Posterior vena cava (tissue), 2 donors: ENCODE data around the gene SAFB. TPM values are rescaled to one million over a fixed set of nuclear protein-coding genes. Genes with fewer than 3 reads are reported as not detected.
A peak's percentile ranks its signal among the peaks of the same experiment; 100 is the strongest.
"Not testable (repeated sequence)": the region's sequence is repeated elsewhere in the genome, so short reads cannot be mapped to it uniquely, and the experiment has no call there.

Experiments
- DNase-seq: peaks from one replicate; pipeline ENCODE4 v3.0.0-alpha.2; 2020; ENCODE audit warnings: low spot score
- intact Hi-C, 2 donors: fragments of 100-400 bp; cut with DNase I; formaldehyde crosslinking; loops; one replicate each; pipeline versions ENCODE4 v1.14.1 to v1.14.2; 2022 to 2023
- total RNA-seq, 2 donors: library from RNA; stranded (reverse); fragmentation: NEBNext Ultra II Directional; extraction: Animal tissue kit (Norgen Biotek cat#: 25700); gene quantifications; one replicate each; pipeline ENCODE4 v1.2.1, GENCODE V29; 2021
- donor health status: DM: yes; HTN: yes; CAD: no.
- donor health status: DM: yes; HTN: yes; CAD: no.

Gene SAFB
- total RNA-seq, 2 donors from 2014 or later: 49.4 to 50.5 TPM

DNA sequence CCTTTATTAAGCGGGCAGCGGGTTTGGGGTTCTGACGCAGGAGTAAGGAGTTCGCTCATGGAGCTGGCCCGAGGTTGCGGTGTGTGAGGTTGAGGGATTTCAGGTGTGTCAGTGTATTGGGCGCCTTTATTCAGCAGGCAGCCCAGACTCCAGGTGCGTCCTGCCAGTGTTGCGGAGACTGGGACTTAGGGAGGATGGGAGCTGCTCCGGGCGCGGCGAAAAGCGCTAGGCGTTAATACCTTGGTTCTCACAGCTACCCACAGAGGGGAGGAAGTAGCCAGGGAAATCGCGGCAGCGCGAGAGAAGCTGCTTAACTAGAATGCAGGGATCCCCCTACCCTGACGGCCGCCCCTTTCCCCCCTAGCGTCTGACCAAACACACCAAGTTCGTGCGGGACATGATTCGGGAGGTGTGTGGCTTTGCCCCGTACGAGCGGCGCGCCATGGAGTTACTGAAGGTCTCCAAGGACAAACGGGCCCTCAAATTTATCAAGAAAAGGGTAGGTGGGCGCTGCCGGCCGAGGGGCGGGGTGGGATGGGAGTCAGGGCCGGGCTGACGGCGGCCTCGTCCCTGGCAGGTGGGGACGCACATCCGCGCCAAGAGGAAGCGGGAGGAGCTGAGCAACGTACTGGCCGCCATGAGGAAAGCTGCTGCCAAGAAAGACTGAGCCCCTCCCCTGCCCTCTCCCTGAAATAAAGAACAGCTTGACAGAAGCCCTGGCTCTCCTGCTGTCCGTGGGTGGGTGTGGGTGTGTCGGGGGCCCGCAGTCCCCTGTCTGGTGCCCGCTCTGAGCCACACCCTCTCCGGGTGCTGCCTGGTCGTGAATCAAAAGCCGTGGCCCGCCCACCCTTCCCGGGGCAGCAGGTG is 68.3 kb downstream of the SAFB start:
- DNase-seq: peak; percentile 90
- intact Hi-C loops: no loop called here

DNA sequence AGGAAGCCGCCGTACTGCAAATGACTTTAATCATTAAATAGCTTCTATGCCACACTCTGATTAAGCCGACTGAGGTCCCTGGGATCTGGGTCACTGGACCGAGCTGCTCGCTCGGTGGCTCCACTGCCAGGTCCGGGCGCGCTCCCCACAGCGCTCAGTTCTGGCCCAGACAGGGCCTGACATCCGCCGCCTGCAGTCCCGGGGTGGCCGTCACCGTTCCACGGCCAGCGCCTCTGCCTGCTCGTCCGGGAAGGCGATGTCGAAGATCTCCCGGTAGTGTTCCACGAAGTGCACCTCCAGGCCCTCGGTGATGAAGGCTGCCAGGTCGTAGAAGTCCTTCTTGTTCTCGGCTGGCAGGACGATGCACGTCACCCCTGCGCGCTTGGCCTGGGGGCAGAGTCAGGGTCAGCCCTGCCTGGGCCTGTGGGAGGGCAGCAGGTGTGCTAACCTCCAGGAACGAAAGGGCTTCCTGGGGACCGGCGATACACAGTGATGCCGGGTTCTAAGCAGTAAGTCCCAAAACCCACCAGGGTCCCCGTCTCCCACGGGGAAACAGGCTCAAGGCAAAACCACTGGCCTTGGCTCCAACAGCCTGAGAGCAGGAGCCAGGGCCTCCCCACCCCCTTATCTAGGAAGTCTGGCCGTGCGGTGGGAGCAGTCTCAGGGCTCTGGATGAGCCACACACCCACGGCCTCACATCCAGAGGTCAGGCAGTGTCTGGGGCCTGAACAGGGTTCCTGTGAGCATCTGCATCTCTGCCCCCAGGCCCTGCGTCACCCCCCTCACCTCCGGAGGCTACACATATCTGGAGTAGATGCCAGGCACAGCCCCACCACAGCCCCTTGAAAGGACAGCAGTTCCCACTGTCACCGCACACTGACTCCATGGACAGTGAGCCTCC is 69.2 kb downstream of the SAFB start:
- peak; percentile 73 for DNase-seq
- intact Hi-C loops: no loop called here

DNA sequence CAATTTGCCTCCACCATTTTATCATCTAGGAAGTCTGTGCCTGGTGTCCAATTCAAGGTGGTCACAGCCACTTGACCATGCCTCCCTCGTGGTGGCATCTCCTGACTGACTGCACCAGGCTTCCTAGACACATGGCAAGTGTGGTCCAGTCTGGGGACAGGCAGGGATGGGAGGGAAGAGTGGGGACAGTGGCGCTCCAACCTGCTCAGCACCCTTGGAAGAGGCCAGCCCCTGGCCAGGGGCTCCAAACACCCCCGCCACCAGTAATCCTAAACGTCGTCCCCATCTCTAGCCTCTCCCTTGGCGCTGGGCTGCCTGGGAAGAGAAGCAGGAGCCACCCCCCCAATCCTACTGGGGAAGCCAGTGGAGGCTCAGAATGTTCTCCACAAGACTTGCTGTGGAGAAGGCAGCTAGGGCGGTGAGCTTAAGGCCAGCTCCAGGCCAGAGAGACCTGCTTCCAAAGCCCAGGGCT is 69.9 kb downstream of the SAFB start:
- no peak for DNase-seq

DNA sequence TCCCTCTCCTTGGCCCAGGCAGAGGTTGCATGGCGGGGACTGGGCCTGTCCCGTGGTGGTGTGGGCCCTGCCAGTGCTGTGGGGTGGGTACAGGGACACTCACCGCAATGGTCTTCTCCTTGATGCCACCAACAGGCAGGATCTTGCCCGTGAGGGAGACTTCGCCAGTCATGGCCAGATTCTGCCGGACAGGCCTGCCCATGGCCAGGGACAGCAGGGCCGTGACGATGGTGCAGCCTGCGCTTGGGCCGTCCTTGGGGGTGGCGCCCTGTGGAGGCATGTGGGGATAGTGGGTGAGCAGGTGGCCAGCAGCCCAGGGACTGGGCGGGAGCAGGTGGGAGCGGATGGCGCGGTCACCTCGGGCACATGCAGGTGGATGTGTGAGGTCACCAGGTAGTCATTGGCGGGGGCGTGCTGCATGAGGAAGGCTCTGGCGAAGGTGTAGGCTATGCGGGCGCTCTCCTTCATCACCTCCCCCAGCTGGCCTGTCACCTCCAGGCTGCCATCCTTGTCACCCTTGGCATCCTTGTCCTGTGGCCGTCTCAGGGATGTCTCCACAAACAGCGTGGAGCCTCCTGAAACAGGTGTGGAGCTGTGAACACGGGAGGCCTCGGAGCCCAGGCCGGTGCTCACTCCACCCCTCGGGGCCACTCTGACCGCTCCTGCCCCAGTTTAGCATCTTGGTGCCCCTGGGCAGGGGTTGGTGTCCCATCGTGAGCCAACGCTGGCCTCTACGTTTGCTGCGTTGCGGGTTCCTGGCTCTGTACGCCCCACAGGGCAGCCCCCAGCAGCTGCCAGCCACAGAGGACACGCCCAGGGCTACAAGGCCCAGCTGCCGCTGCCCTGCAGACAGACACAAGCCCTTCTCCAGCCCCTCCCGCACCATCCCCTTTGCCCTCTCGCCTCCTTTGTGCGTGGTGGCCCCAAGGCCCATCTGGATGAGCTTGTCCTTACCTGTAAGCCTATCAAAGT is 70.6 kb downstream of the SAFB start:
- peak; percentile 61 for DNase-seq
- intact Hi-C loops: no loop called here

More for the DNA sequence above, 69.9 kb downstream of the SAFB start:
- intact Hi-C loops: no loop called here

DNA sequence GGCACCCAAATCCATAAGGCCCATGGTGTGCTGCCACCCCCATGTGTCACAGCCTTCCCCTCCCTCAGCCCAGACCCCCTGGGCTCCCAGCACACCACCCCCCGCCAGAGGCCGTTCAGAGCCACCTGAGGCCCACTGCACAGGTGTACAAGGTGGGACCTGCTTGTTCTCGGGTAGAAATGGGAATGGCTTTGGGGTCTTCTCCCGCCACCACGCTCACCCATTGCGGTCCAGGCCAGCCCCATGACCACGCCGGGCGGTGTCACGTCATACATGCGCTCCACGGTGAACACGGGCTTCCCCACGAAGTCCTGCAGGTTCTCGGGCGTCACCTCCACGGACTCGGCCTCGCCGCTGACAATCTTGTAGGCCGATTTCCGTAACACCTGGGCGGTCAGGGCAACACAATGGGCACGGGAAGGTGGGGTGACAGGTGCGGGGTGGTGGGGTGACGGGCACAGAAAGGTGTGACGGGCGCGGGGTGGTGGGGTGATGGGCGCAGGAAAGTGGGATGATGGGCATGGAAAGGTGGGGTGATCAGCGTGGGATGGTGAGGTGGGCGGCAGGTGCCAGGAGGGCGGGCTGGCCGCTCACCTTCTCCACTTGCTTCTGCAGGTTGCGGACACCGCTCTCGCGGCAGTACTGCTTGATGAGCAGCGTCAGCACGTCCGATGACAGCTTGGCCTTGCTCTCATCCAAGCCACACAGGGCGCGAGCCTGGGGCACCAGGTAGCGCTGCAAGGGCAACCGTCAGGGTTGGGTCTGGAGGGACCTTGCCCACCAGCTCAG is 71.5 kb downstream of the SAFB start:
- peak; percentile 80 for DNase-seq
- intact Hi-C loops: no loop called here

DNA sequence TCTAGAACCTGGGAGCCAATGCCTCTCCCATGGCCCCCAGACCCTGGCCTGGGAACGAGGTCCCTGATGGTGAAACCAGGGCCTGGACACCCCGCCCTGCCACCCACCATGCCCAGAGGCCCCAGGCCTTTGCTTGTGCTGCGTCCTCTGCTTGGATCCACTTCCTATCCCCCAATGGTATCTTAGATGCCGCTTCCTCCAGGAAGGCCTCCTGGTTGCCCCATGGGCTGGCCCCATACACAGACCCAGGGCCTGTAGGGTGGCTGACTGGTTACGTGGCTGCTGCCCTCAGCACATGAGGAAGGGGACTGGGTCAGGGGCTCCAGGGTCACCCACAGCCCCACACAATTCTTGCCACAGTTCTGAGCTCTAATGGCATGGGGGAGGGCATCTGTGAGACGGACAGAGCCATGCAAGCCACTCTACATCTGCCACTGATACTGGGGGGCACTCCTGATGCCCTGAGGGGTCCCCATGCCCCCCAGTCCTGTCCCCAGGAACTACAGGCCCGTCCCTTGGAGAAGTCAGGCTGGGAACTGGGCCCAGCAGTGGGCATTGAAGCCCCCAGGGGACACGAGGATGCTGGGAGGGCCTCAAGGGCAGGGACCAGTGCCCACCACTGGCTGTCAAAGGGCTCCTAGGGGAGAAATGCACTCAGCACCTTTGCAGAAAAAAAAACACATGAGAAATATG is 72.2 kb downstream of the SAFB start:
- DNase-seq: peak; percentile 58
- intact Hi-C loops: no loop called here

DNA sequence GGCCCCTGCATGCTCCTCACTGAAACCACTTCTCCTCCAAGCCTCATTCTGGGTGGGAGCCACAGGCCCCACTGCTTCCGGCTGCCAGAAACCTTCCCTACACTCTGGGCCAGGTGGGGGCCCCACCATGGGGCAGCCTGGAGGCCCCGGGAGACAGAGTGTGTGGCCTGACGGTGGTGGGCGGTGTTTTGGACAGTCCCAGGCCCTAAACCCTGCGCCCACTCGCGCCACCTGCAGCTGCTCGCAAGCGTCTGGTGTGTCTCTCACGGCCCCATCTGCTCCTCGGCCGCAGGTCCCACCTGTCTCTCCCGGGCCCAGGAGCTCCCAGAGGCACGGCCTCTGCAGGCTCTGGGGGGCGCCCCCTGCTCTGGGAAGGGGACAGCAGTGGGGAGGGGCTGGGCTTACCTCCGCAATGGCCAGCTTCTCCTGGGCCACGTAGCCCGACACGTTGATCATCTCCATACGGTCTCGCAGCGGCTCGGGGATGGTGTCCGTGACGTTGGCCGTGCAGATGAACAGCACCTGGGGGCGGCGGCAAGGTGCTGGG is 72.8 kb downstream of the SAFB start:
- intact Hi-C loops: no loop called here
- peak; percentile 75 for DNase-seq

DNA sequence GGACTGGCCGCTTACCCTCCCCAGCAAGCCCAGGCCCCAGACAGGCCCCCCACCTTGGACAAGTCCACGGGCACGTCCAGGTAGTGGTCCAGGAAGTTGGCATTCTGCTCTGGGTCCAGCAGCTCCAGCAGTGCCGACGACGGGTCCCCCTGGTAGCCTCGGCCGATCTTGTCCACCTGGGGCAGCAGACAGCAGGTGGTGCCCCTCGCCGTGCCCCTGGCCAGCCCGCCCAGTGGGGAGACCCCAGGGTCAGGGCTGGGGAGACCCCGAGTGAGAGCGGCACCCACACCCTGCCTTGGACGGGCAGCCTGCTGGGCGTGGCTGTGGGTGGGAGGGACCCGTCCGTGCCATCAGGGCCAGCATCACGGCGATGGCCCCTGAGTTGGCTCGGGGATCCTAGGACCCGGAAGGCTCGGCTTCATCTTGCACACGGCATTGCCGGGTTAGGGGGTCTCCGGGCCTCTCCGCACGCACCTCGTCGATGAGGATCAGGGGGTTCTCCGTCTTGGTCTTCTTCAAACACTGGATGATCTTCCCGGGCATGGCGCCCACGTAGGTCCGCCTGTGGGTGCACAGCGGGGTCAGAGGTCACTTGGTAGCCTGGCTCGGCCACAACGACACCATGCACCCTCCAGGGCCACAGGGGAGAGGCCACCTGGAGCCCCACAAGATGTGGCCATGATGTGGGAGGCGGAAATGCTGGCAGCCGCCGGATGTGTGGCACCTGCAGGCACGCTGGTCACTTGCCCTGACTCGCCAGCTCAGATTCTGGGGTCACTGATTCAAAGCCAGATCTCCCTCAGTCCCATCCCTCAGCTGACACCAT is 73.5 kb downstream of the SAFB start:
- peak; percentile 79 for DNase-seq
- intact Hi-C loops: no loop called here

DNA sequence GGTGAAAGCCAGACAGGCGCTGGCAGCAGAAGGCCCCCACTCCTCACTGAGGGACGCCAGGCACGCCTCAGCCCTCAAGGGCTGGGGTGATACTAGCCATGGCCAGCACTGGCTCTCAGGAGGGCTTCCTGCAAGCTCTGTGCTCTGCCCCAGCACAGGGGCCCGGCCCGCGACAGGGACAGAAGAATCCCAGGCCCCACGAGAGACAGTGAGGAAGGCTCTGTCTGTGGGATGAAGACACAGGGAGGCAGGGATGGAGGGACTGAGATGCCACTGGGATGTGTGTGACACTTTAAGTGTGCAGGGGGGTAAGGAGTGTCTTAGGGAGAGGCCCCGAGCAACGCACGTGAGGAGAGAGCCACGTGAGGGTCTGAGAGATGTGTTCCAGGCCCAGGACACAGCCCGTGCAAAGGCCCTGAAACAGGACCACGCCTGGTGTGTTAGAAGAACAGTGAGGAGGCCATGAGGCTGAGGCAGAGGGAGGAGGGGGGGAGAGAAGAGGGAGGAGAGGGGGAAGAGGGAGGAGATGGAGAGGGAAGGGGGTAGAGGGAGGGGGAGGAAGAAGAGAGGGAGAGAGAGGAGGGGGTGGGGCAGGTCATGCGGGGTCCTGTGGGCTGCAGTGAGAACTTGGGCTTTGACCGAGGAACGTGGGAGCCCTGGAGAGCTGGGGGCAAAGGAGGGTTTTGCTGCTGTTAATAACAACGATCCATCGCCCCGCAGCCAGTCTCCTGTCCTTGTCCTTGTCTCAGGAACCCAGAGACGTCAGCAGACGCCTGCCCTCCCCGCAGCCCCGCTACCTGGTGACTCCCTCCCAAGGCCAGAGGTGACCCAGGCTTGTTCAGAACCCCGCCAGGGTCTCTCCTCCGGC is 74.4 kb downstream of the SAFB start:
- no peak for DNase-seq
- intact Hi-C loops: no loop called here

DNA sequence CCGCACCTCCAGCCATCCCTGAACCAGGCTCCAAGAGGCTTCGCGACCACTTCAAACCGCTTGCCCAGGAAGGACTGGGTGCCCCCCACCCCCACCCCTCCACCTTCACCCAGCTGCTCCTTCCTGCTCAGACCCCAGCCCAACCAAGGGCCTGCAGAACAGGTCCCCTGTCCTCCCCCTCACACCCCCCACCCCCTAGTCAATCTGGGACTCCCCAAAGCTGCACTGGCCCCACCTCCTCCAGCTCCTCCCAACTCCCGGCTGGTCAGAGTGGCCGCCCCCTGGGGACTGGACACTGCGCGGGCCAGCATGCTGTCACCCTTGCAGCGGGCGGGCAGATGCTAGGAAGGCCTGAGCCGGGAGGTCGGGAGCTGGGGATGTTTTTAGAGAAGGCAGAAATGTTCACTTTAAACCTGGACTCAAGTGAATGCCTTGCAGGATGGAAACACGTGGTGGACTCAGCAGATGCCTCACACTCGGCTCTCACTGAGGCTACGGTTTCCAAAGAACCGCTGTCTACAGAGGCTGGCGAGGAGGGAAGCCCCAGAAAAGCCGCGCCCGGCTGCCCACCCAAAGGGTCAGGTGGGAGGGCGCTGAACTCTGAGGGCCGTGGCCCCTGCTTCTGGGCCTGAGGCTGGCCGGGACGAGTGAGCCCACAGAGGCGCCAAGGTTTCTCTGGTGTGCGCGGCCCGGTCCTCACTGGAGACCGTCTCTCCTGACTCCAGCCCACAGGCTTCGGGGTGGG is 75.2 kb downstream of the SAFB start:
- intact Hi-C loops: no loop called here
- DNase-seq: peak; percentile 77

DNA sequence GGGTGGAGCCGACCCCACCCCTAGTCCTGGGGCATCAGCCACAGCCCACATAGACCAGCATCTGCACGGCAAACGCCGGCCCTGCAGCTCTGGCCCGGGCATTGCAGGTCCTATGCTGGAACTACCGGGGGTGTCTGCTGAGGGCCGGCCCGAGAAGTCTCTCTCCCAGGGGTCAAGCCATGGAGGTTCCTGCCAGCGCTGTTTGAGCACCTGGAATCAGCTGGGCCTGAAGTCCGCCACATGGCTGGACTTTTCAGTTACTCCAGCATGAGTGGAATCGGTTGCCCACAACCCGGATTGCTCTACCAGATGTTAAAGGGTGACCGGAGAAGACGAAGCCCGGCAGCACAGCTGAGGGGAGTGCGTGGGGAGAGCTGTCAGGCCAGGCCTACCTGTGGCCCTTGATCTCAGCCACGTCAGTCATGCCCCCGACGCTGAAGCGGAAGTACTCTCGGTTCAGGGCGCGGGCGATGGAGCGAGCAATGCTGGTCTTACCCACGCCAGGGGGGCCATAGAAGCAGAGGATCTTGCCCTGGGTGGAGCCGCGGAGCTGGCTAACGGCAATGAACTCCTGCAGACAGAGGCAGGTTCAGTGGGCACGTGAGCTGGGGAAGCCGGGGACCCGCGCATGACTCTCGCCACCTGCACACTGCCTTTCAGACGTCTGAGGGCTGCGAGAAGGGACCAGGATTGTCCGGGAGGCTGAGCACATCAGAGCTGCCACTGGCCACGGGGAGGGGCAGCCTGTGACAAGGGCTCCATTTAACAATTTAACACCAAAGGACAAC is 75.9 kb downstream of the SAFB start:
- intact Hi-C loops: no loop called here

DNA sequence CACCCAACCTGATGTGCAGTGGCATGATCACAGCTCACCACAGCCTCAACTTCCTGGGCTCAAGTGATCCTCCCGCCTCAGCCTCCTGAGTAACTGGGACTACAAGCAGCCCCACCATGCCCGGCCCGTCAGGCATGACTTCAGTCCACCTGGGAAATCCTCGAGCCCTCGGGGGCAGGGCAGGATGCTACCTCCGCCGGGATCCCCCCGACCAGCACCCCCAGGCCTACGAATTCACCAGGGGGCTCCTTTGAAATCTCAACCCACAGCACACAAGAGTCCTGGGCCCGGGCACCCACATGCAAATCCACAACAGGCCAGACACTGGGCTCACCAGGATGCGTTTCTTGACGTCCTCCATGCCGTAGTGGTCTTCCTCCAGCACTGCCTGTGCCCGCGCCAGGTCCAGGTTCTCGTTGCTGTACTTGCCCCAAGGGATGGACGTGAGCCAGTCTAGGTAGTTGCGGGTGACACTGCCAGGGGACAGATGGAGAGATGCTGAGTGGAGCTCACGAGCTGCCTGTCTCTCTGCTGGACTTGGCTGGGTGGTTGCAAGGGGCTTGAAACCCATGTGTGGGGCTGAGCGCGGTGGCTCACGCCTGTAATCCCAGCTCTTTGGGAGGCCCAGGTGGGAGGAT is 77.7 kb downstream of the SAFB start:
- DNase-seq: no peak
- intact Hi-C loops: no loop called here

More for the DNA sequence above, 75.9 kb downstream of the SAFB start:
- peak; percentile 73 for DNase-seq

DNA sequence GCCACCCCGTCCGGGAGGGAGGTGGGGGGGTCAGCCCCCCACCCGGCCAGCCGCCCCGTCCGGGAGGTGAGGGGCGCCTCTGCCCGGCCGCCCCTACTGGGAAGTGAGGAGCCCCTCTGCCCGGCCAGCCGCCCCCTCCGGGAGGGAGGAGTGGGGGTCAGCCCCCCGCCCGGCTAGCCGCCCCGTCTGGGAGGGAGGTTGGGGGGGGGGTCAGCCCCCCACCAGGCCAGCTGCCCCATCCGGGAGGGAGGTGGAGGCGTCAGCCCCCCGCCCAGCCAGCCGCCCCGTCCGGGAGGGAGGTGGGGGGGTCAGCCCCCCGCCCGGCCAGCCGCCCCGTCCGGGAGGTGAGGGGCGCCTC is 79.1 kb downstream of the SAFB start:
- DNase-seq, intact Hi-C loops: not testable (repeated sequence)
